H9 (cell line): ENCODE measurements around the gene VAMP8. TPM values are rescaled to one million over a fixed set of nuclear protein-coding genes. Genes with fewer than 3 reads are reported as not detected.
A peak's percentile ranks its signal among the peaks of the same experiment; 100 is the strongest.

ENCODE experiments used
- DNase-seq: peaks from one replicate; pipeline ENCODE4 v3.0.0-alpha.2; 2017
- H2AFZ ChIP-seq: one replicate; pipeline ENCODE4 v1.6.1; 2013; ENCODE audit warnings: mild to moderate bottlenecking, low read length, control low read depth, moderate library complexity
- H2AK5ac ChIP-seq: 2 replicates; pipeline ENCODE4 v1.6.1; 2013; ENCODE audit warnings: low read length, control low read depth, mixed read lengths; ENCODE audit not compliant: insufficient read length
- H2BK120ac ChIP-seq: one replicate; pipeline ENCODE4 v1.6.1; 2013; ENCODE audit warnings: low read depth, mild to moderate bottlenecking, low read length, control low read depth, inconsistent platforms; ENCODE audit not compliant: poor library complexity, severe bottlenecking
- H2BK12ac ChIP-seq: 2 replicates; pipeline ENCODE4 v1.6.1; 2013; ENCODE audit warnings: low read length, control low read depth, mixed read lengths, low read depth; ENCODE audit not compliant: insufficient read length
- H2BK15ac ChIP-seq: 2 replicates; pipeline ENCODE4 v1.6.1; 2013; ENCODE audit warnings: low read depth, low read length, control low read depth
- H2BK20ac ChIP-seq: one replicate; pipeline ENCODE4 v1.6.1; 2013; ENCODE audit warnings: low read depth, mild to moderate bottlenecking, low read length, control low read depth, inconsistent platforms; ENCODE audit not compliant: poor library complexity, severe bottlenecking
- H2BK5ac ChIP-seq: 2 replicates; pipeline ENCODE4 v1.6.1; 2013; ENCODE audit warnings: low read length, control low read depth, mixed read lengths; ENCODE audit not compliant: insufficient read length
- H3K14ac ChIP-seq: 2 replicates; pipeline ENCODE4 v1.6.1; 2013; ENCODE audit warnings: low read length, control low read depth; ENCODE audit not compliant: insufficient read depth
- H3K18ac ChIP-seq: 2 replicates; pipeline ENCODE4 v1.6.1; 2013; ENCODE audit warnings: low read depth, mild to moderate bottlenecking, mixed read lengths, low read length, control low read depth; ENCODE audit not compliant: insufficient read length
- H3K23ac ChIP-seq: 2 replicates; pipeline ENCODE4 v1.6.1; 2013; ENCODE audit warnings: low read length, control low read depth, mixed read lengths, low read depth; ENCODE audit not compliant: insufficient read length
- H3K23me2 ChIP-seq: 2 replicates; pipeline ENCODE4 v1.6.1; 2013; ENCODE audit warnings: low read depth, mild to moderate bottlenecking, mixed read lengths, low read length, control low read depth; ENCODE audit not compliant: insufficient read length, poor library complexity, severe bottlenecking
- H3K27ac ChIP-seq: 2 replicates; pipeline ENCODE4 v1.5.1; 2013; ENCODE audit warnings: low read length, control low read depth, mixed read lengths, low read depth; ENCODE audit not compliant: insufficient read length
- H3K27me3 ChIP-seq: 2 replicates; pipeline ENCODE4 v1.6.1; 2013; ENCODE audit warnings: low read length, control low read depth, inconsistent platforms; ENCODE audit not compliant: insufficient read depth
- H3K4ac ChIP-seq: 2 replicates; pipeline ENCODE4 v1.6.1; 2013; ENCODE audit warnings: low read depth, mild to moderate bottlenecking, control low read depth, inconsistent platforms, low read length, moderate library complexity
- H3K4me1 ChIP-seq: 2 replicates; pipeline ENCODE4 v1.6.1; 2013; ENCODE audit warnings: low read length, control low read depth, inconsistent platforms; ENCODE audit not compliant: insufficient read depth
- H3K4me2 ChIP-seq: 2 replicates; pipeline ENCODE4 v1.6.1; 2013; ENCODE audit warnings: low read length, control low read depth, mixed read lengths; ENCODE audit not compliant: insufficient read length, insufficient read depth
- H3K56ac ChIP-seq: 2 replicates; pipeline ENCODE4 v1.6.1; 2013; ENCODE audit warnings: low read depth, mild to moderate bottlenecking, mixed read lengths, low read length, control low read depth; ENCODE audit not compliant: insufficient read length
- H3K79me1 ChIP-seq: 2 replicates; pipeline ENCODE4 v1.6.1; 2013; ENCODE audit warnings: low read depth, mild to moderate bottlenecking, moderate library complexity, low read length, control low read depth, inconsistent platforms; ENCODE audit not compliant: insufficient read depth, poor library complexity, severe bottlenecking
- H3K79me2 ChIP-seq: 2 replicates; pipeline ENCODE4 v1.6.1; 2013; ENCODE audit warnings: low read length, control low read depth, inconsistent platforms; ENCODE audit not compliant: insufficient read depth
- H3K9ac ChIP-seq: 2 replicates; pipeline ENCODE4 v1.6.1; 2013; ENCODE audit warnings: low read length, control low read depth, mixed read lengths; ENCODE audit not compliant: insufficient read length; ENCODE audit errors: extremely low read depth
- H3K9me3 ChIP-seq: one replicate; pipeline ENCODE4 v1.6.1; 2013; ENCODE audit warnings: low read depth, low read length, inconsistent platforms; ENCODE audit not compliant: control insufficient read depth
- H3T11ph ChIP-seq: one replicate; pipeline ENCODE4 v1.6.1; 2013; ENCODE audit warnings: mild to moderate bottlenecking, low read length, control low read depth, inconsistent platforms
- H4K20me1 ChIP-seq: one replicate; pipeline ENCODE4 v1.6.1; 2013; ENCODE audit not compliant: control insufficient read depth, insufficient read length, insufficient read depth
- H4K5ac ChIP-seq: 2 replicates; pipeline ENCODE4 v1.6.1; 2013; ENCODE audit warnings: low read depth, mild to moderate bottlenecking, mixed read lengths, low read length, control low read depth; ENCODE audit not compliant: insufficient read length
- H4K8ac ChIP-seq: replicated peaks from 2 replicates; pipeline ENCODE4 v1.6.1; 2013; ENCODE audit warnings: low read length, control low read depth, mixed read lengths, low read depth; ENCODE audit not compliant: insufficient read length
- H4K91ac ChIP-seq: 2 replicates; pipeline ENCODE4 v1.6.1; 2013; ENCODE audit warnings: low read depth, mild to moderate bottlenecking, moderate library complexity, mixed read lengths, low read length, control low read depth; ENCODE audit not compliant: insufficient read length
- H3K27ac Mint-ChIP-seq, 3 experiments: 2 replicates in 2 of 3; 3 replicates in 1 of 3; pipeline ENCODE4 v1.8.0; 2020 to 2021; ENCODE audit warnings: mixed read lengths in 3 of 3, mild to moderate bottlenecking in 1 of 3, moderate library complexity in 1 of 3
- H3K27me3 Mint-ChIP-seq: 2 replicates; pipeline ENCODE4 v1.8.0; 2021; ENCODE audit warnings: low read depth, mild to moderate bottlenecking, moderate library complexity, mixed read lengths
- H3K36me3 Mint-ChIP-seq, 3 experiments: 2 replicates in 2 of 3; 3 replicates in 1 of 3; pipeline ENCODE4 v1.8.0; 2020 to 2021; ENCODE audit warnings: low read depth in 3 of 3, mixed read lengths in 3 of 3; ENCODE audit not compliant: insufficient read depth in 1 of 3
- H3K4me1 Mint-ChIP-seq, 2 experiments: 2 replicates each; pipeline ENCODE4 v1.8.0; 2020; ENCODE audit warnings: mixed read lengths in 2 of 2
- H3K4me3 Mint-ChIP-seq, 2 experiments: 2 replicates in 1 of 2; 3 replicates in 1 of 2; pipeline ENCODE4 v1.8.0; 2020 to 2021; ENCODE audit warnings: mild to moderate bottlenecking in 2 of 2, mixed read lengths in 2 of 2, moderate library complexity in 1 of 2
- H3K9me3 Mint-ChIP-seq, 2 experiments: 2 replicates in 1 of 2; 3 replicates in 1 of 2; pipeline ENCODE4 v1.8.0; 2020; ENCODE audit warnings: mild to moderate bottlenecking in 2 of 2, mixed read lengths in 2 of 2, moderate library complexity in 1 of 2
- CTCF ChIP-seq: fragments of 200-600 bp; sonication (generic); conservative IDR thresholded peaks from 3 replicates; pipeline ENCODE4 v1.8.0; 2021; ENCODE audit warnings: antibody characterized with exemption, mild to moderate bottlenecking
- WGBS: extraction: QIAGEN DNeasy Blood & Tissue Kit; methylation state at CpG from one replicate; pipeline ENCODE4 v1.1.7; 2013; ENCODE audit warnings: missing lambda C conversion rate, low lambda C conversion rate, mixed read lengths; ENCODE audit not compliant: insufficient read length; ENCODE audit errors: extremely low coverage; 5-methylcytosine and 5-hydroxymethylcytosine counted together
- total RNA-seq: library from RNA; stranded (reverse); gene quantifications from 2 replicates; pipeline ENCODE4 v1.2.1, GENCODE V29; 2021

VAMP8 gene
- total RNA-seq, 1 experiment from 2014 or later = 33.4 TPM

GRCh38 chr2:85611705-85612587, 34.6 kb downstream of the VAMP8 start, which contains the start of gene C2orf68:
TSS of gene C2orf68 (minus strand) at chr2:85612066. CDS start at chr2:85611984, 82 bp downstream.
- Mint-ChIP-seq H3K4me3 (peak within 1 kb of the TSS; percentile 94 to 99), H3K9me3 (no peaks in the 10 kb centered on the region; a peak in 1 of 5 replicates), H3K4me1 (peaks cover 3 to 9% of the 10 kb centered on the region in 2 experiments; a peak in 3 of 4 replicates), H3K27ac (peak within 1 kb of the TSS; percentile 89 to 96 (median 91)), H3K27me3 (no peaks in the 10 kb centered on the region), H3K36me3 (peaks cover 15 to 35% (median 26%) of the 10 kb centered on the region in 3 experiments; a peak in 6 of 7 replicates)
- Histone ChIP-seq H3K79me1 (peaks cover under 1% of the 10 kb centered on the region), H3K9me3 (no peaks in the 10 kb centered on the region), H3K18ac (peak within 1 kb of the TSS; percentile 81), H2AFZ (no peak within 1 kb of the TSS), H3K27me3 (no peaks in the 10 kb centered on the region), H3K14ac (peak within 1 kb of the TSS; percentile 28; the same call in 1 of the 2 replicates), H4K8ac (no peak within 1 kb of the TSS), H3K23me2 (peaks cover 5% of the 10 kb centered on the region), H3K9ac (peak within 1 kb of the TSS; percentile 77), H4K5ac (peak within 1 kb of the TSS; percentile 95), H2BK5ac (peak within 1 kb of the TSS; percentile 43), H3K27ac (peak within 1 kb of the TSS; percentile 77), H3K4me1 (no peaks in the 10 kb centered on the region), H4K91ac (no peak within 1 kb of the TSS), H4K20me1 (no peaks in the 10 kb centered on the region), H3K56ac (no peak within 1 kb of the TSS), H3K4me2 (peak within 1 kb of the TSS; percentile 93), H2BK20ac (no peak within 1 kb of the TSS), H3K79me2 (peaks cover 8% of the 10 kb centered on the region), H3K23ac (no peak within 1 kb of the TSS), H3T11ph (no peak within 1 kb of the TSS), H2BK12ac (no peak within 1 kb of the TSS), H2BK15ac (no peak within 1 kb of the TSS), H2BK120ac (no peak within 1 kb of the TSS), H3K4ac (no peak within 1 kb of the TSS), H2AK5ac (peak within 1 kb of the TSS; percentile 7)
- peak; percentile 95 for DNase-seq
- no peak for TF ChIP-seq CTCF
- no CpG with 5 or more reads among the region's 73 CpGs for WGBS
